Gastrocnemius medialis (tissue), 4 donors: Measurements from ENCODE around the gene THSD8. TPM values are rescaled to one million over a fixed set of nuclear protein-coding genes. Genes with fewer than 3 reads are reported as not detected.
"Not testable (repeated sequence)": the region's sequence is repeated elsewhere in the genome, so short reads cannot be mapped to it uniquely, and the experiment has no call there.

ENCODE experiments used
- ATAC-seq, 2 donors: fragments of 150-250 bp; one replicate each; pipeline ENCODE4 v1.9.1; 2016
- DNase-seq, 2 donors: peaks; one replicate each; pipeline ENCODE4 v3.0.0-alpha.2; 2019
- H3K27ac ChIP-seq, 4 donors: fragments of 200-600 bp; sonication (generic); 1 replicate in 1 of 4; 2 replicates in 3 of 4; pipeline ENCODE4 v1.5.1; 2016 to 2018; ENCODE audit warnings: mild to moderate bottlenecking in 2 of 4, moderate library complexity in 1 of 4
- H3K27me3 ChIP-seq, 3 donors: fragments of 200-600 bp; sonication (generic) in 2 of 3; 1 replicate in 1 of 3; 2 replicates in 2 of 3; pipeline versions ENCODE4 v1.5.1 to v1.6.0; 2016 to 2019; ENCODE audit warnings: mild to moderate bottlenecking in 1 of 3, moderate library complexity in 1 of 3
- H3K36me3 ChIP-seq, 2 donors: fragments of 200-600 bp; sonication (generic) in 1 of 2; one replicate each; pipeline ENCODE4 v1.5.1; 2017 to 2018
- H3K4me1 ChIP-seq, 2 donors: fragments of 200-600 bp; sonication (generic) in 1 of 2; one replicate each; pipeline ENCODE4 v1.5.1; 2016 to 2017; ENCODE audit warnings: mild to moderate bottlenecking in 2 of 2
- H3K4me3 ChIP-seq, 4 donors: fragments of 200-600 bp; sonication (generic) in 3 of 4; 1 replicate in 1 of 4; 2 replicates in 3 of 4; pipeline ENCODE4 v1.5.1; 2016 to 2019; ENCODE audit warnings: mild to moderate bottlenecking in 2 of 4
- H3K9me3 ChIP-seq, 3 donors: fragments of 200-600 bp; sonication (generic) in 2 of 3; 1 replicate in 1 of 3; 2 replicates in 2 of 3; pipeline ENCODE4 v1.5.1; 2016 to 2019
- POLR2A ChIP-seq, 2 donors: fragments of 450-650 bp; IDR thresholded peaks; one replicate each; pipeline ENCODE4 v1.6.1; 2017; ENCODE audit warnings: antibody characterized with exemption in 2 of 2, mild to moderate bottlenecking in 2 of 2, moderate library complexity in 2 of 2
- in situ Hi-C, 4 donors: fragments of 200-750 bp; cut with MboI; loops; one replicate each; pipeline versions ENCODE4 v1.15.0 to v1.8.0; 2017; ENCODE audit warnings: low sequenced_read_pairs in 4 of 4
- intact Hi-C: fragments of 100-400 bp; cut with DNase I; formaldehyde crosslinking; loops from one replicate; pipeline ENCODE4 v1.15.1; 2023; ENCODE audit warnings: low total_unique reads
- microRNA-seq, 2 donors: library from miRNA; unstranded; fragments of <30 nt; microRNA quantifications; one replicate each; pipeline ENCODE4, GENCODE V29; 2016; ENCODE audit warnings: borderline replicate concordance in 2 of 2
- total RNA-seq, 4 donors: library from RNA; depleted of rRNA; stranded (reverse); fragments of >200 nt; gene quantifications; one replicate each; pipeline versions ENCODE4 v1.1.0 to v1.2.3, GENCODE V29; 2016
- TF ChIP-seq, protein P1 (sequence below), 5 experiments: fragments of 450-650 bp in 3 of 5; fragments of 200-600 bp in 2 of 5; sonication (generic) in 2 of 5; IDR thresholded peaks in 4 of 5; conservative IDR thresholded peaks in 1 of 5; 1 replicate in 4 of 5; 2 replicates in 1 of 5; pipeline ENCODE4 v1.5.1; 2016 to 2019; ENCODE audit warnings: antibody characterized with exemption in 5 of 5, mild to moderate bottlenecking in 3 of 5, moderate library complexity in 3 of 5

The THSD8 gene
- total RNA-seq, 4 donors from 2014 or later: not detected

DNA sequence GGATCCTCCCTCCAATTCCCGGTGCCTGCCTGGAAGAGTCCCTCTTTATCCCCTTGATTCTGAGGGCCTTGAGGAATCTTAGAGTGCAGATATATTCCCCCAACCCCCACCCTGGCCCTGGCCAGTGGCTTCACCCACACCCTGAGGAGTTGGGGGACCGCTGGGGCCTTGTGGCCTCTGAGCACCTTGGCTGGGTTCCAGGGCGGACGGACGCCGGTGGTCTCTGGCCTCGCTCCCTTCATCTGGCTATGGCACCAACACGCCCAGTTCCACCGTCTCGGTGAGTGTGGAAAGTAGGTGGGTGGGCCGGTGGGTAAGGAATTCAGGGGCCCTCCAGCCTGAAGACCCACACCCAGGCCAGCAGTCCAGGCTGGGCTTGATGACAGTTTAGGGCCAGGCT, 41.5 kb downstream of the THSD8 start:
- DNase-seq: no peak
- Histone ChIP-seq H3K4me3 (no peak overlapping the region), H3K9me3 (no peaks in the 10 kb centered on the region), H3K27me3 (peaks cover 59 to 62% (median 60%) of the 10 kb centered on the region in 3 donors), H3K27ac (no peak overlapping the region), H3K36me3 (no peaks in the 10 kb centered on the region), H3K4me1 (peaks cover 10 to 12% of the 10 kb centered on the region in 2 donors)
- intact Hi-C loops: no loop called here
- in situ Hi-C loops: loop anchor here in 2 of 4 donors (10.0 kb wide), 1 partner anchor 79 kb away; no protein-coding TSS in a partner anchor
- ATAC-seq: no peak
- TF ChIP-seq POLR2A (IDR thresholded peaks at IDR 0.05): no peak
- TF ChIP-seq, protein P1, sequence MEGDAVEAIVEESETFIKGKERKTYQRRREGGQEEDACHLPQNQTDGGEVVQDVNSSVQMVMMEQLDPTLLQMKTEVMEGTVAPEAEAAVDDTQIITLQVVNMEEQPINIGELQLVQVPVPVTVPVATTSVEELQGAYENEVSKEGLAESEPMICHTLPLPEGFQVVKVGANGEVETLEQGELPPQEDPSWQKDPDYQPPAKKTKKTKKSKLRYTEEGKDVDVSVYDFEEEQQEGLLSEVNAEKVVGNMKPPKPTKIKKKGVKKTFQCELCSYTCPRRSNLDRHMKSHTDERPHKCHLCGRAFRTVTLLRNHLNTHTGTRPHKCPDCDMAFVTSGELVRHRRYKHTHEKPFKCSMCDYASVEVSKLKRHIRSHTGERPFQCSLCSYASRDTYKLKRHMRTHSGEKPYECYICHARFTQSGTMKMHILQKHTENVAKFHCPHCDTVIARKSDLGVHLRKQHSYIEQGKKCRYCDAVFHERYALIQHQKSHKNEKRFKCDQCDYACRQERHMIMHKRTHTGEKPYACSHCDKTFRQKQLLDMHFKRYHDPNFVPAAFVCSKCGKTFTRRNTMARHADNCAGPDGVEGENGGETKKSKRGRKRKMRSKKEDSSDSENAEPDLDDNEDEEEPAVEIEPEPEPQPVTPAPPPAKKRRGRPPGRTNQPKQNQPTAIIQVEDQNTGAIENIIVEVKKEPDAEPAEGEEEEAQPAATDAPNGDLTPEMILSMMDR (IDR thresholded peaks at IDR 0.05 in 4 of 5, conservative IDR thresholded peaks at IDR 0.05 in 1 of 5): no peak

DNA sequence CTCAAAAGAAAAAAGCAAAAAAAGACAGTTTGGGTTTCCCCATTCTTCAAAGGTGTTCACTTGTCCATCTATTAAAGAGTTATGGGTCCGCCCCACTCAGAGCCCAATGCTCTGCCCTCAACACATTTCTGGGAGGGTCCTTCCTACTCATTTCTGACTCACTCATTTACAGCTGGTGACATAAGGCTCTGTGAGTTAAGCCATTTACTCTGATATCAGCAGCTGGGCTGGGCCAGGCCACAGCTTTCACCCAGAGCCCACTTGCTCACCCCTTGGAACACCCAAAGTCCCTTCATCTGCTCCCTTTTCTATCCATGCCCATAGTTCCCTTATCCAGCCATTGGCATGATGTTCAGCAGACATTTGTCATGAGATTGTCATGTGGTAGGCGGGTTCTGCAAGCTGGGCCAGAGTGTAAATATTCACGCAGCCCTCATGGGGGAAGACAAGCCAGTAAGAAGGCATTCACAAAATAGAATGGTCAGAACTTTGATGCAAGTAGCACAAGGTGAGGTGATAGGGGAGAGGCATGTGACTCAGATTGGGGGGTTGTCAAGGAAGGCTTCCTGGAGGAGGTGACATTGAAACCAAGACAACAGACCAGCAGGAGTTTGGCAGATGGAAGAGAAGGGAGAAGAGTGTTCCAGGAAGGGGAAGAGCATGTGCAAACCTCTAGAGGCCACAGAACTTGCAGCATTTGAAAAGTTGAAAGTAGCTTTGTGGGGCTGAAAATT, 42.3 kb downstream of the THSD8 start:
- H3K4me3 ChIP-seq: no peak overlapping the region
- intact Hi-C loops (no loop called here), in situ Hi-C loops (loop anchor here in 2 of 4 donors (10.0 kb wide), 1 partner anchor 79 kb away; no protein-coding TSS in a partner anchor)
- no peaks in the 10 kb centered on the region for H3K9me3 ChIP-seq
- H3K4me1 ChIP-seq: peaks cover 5 to 6% of the 10 kb centered on the region in 2 donors
- no peak for ATAC-seq
- no peak for TF ChIP-seq POLR2A (IDR thresholded peaks at IDR 0.05)
- TF ChIP-seq, protein P1 (IDR thresholded peaks at IDR 0.05 in 4 of 5, conservative IDR thresholded peaks at IDR 0.05 in 1 of 5): no peak
- no peaks in the 10 kb centered on the region for H3K36me3 ChIP-seq
- H3K27me3 ChIP-seq: peaks cover 51 to 54% (median 52%) of the 10 kb centered on the region in 3 donors
- DNase-seq: no peak
- no peak overlapping the region for H3K27ac ChIP-seq

DNA sequence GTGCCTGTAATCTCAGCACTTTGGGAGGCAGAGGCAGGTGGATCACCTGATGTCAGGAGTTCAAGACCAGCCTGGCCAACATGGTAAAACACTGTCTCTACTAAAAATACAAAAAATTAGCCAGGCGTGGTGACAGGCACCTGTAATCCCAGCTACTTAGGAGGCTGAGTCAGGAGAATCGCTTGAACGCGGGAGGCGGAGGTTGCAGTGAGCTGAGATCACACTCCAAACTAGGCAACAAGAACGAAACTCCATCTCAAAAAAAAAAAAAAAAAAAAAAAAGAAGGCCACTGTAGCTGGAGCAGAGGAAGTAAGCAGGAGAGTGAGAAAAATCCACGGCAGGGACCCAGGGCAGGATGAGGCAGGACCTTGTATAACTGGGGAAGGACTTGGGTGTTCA, 44.7 kb downstream of the THSD8 start:
- not testable (repeated sequence) for H3K4me1 ChIP-seq, H3K4me3 ChIP-seq, DNase-seq, H3K9me3 ChIP-seq, ATAC-seq, H3K27ac ChIP-seq, H3K36me3 ChIP-seq
- intact Hi-C loops (loop anchor here (1.0 to 2.0 kb wide), 3 partner anchors 40 to 86 kb away; partner anchors contain the start of gene RNASEH2A), in situ Hi-C loops (loop anchor here (5.0 to 10.0 kb wide), 3 partner anchors 79 to 89 kb away; no protein-coding TSS in a partner anchor)
- H3K27me3 ChIP-seq: peaks cover 26 to 30% (median 27%) of the 10 kb centered on the region in 3 donors

DNA sequence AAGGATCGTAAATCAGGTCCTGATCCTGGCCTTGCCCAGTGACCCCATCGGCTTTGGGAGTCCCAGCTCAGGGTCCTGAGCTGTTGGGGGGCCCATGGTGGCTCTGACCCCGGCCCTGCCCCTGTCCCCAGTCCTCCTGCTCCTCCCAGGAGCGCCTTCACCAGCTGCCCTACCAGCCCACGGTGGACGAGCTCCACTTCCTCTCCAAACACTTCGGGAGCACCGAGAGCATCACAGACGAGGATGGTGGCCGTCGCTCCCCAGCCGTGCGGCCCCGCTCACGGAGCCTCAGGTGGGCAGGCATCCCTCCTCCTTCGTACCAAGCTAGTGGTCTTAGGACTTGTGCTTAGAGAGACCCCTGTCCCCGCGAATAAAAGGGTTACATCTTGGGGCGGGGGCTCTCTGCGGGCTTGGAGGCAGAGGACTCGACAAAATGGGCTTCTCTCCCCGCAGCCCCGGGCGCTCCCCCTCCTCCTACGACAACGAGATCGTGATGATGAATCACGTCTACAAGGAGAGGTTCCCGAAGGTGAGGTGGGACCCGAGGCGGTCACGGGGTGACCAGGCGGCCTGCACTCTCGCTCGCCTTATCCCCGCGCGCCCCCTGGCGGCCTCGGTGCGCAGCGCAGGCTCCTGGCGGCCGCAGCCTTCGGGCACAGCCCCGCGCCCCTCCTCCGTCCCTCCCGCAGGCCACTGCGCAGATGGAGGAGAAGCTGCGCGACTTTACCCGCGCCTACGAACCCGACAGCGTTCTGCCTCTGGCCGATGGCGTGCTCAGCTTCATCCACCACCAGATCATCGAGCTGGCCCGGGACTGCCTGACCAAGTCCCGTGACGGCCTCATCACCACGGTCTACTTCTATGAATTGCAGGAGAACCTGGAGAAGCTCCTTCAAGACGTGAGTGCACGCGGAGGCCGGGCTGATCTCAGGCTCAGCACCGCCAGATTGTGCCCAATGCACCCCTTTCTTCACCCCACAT, 45.6 kb downstream of the THSD8 start:
- Histone ChIP-seq H3K27ac (peak overlapping the region in 1 of 4 donors; percentile 28), H3K4me3 (peak overlapping the region in 3 of 4 donors; percentile 23 to 39 (median 24)), H3K4me1 (peaks cover 5 to 6% of the 10 kb centered on the region in 2 donors), H3K36me3 (no peaks in the 10 kb centered on the region), H3K27me3 (peaks cover 19 to 22% (median 19%) of the 10 kb centered on the region in 3 donors), H3K9me3 (no peaks in the 10 kb centered on the region)
- ATAC-seq: peak; percentile 90 to 93
- peak; percentile 57 to 78 for DNase-seq
- TF ChIP-seq POLR2A (IDR thresholded peaks at IDR 0.05): no peak
- TF ChIP-seq, protein P1 (IDR thresholded peaks at IDR 0.05 in 4 of 5, conservative IDR thresholded peaks at IDR 0.05 in 1 of 5): peak; percentile 95 to 99 (median 98)
- intact Hi-C loops (loop anchor here (1.0 to 2.0 kb wide), 3 partner anchors 41 to 87 kb away; partner anchors contain the start of gene RNASEH2A), in situ Hi-C loops (loop anchor here (5.0 to 10.0 kb wide), 3 partner anchors 80 to 90 kb away; no protein-coding TSS in a partner anchor)

Small RNA genes lying within 50 kb of the gene (microRNA-seq; reads per million reads assigned to microRNA genes)
- gene MIR5684 (0 reads per million in 2 donors), gene MIR6794 (0 reads per million in 2 donors)

Other genes starting within 250 kb of the THSD8 start
- gene ZNF490, start 191.3 kb upstream of the THSD8 start, total RNA-seq: 1 to 10 TPM; 2.5 to 4.9 (median 2.9) TPM
- gene ZNF791, start 191.1 kb upstream of the THSD8 start, total RNA-seq: 10 to 100 TPM in 1 of 4 donors, 1 to 10 TPM in 3; 7.6 to 10.9 (median 8.8) TPM
- gene MAN2B1, start 135.3 kb upstream of the THSD8 start, total RNA-seq: 10 to 100 TPM; 18.0 to 34.2 (median 29.3) TPM
- gene WDR83, start 135.3 kb upstream of the THSD8 start, total RNA-seq: 1 to 10 TPM; 2.2 to 8.4 (median 3.7) TPM
- 100 to 1,000 TPM; 115 to 184 (median 127) TPM for gene DHPS, start 120.2 kb upstream of the THSD8 start, total RNA-seq
- not detected for gene GNG14, start 114.1 kb upstream of the THSD8 start, total RNA-seq
- 1 to 10 TPM; 2.5 to 5.8 (median 3.3) TPM for gene FBXW9, start 105.4 kb upstream of the THSD8 start, total RNA-seq
- gene TNPO2, start 78.1 kb upstream of the THSD8 start, total RNA-seq: 10 to 100 TPM; 32.1 to 49.9 (median 42.0) TPM
- 100 to 1,000 TPM; 260 to 354 (median 297) TPM for gene TRIR, start 67.4 kb upstream of the THSD8 start, total RNA-seq
- gene GET3, start 64.6 kb upstream of the THSD8 start, total RNA-seq: 10 to 100 TPM; 52.6 to 85.1 (median 70.5) TPM
- under 1 TPM in 1 of 4 donors, not detected in 3; 0.63 TPM for gene BEST2, start 50.3 kb upstream of the THSD8 start, total RNA-seq
- gene HOOK2, start 26.5 kb upstream of the THSD8 start, total RNA-seq: 10 to 100 TPM; 12.3 to 23.4 (median 17.6) TPM
- 100 to 1,000 TPM in 2 of 4 donors, 10 to 100 TPM in 2; 59.0 to 200 (median 128) TPM for gene JUNB, start 10.6 kb upstream of the THSD8 start, total RNA-seq
- 100 to 1,000 TPM; 357 to 551 (median 406) TPM for gene PRDX2, start 269 bp upstream of the THSD8 start, total RNA-seq
- 1 to 10 TPM; 1.0 to 3.9 (median 2.4) TPM for gene RNASEH2A, start 4.5 kb downstream of the THSD8 start, total RNA-seq
- not detected for gene RTBDN, start 32.5 kb downstream of the THSD8 start, total RNA-seq
- gene MAST1, start 36.4 kb downstream of the THSD8 start, total RNA-seq: not detected
- 10 to 100 TPM; 11.9 to 44.3 (median 15.4) TPM for gene DNASE2, start 79.4 kb downstream of the THSD8 start, total RNA-seq
- not detected for gene KLF1, start 85.1 kb downstream of the THSD8 start, total RNA-seq
- gene GCDH, start 89.1 kb downstream of the THSD8 start, total RNA-seq: 10 to 100 TPM; 35.6 to 83.8 (median 54.1) TPM
- gene SYCE2, start 117.2 kb downstream of the THSD8 start, total RNA-seq: not detected
- gene FARSA, start 131.6 kb downstream of the THSD8 start, total RNA-seq: 10 to 100 TPM; 40.7 to 68.8 (median 62.3) TPM
- gene CALR, start 136.5 kb downstream of the THSD8 start, total RNA-seq: 100 to 1,000 TPM; 110 to 195 (median 135) TPM
- gene RAD23A, start 143.8 kb downstream of the THSD8 start, total RNA-seq: 100 to 1,000 TPM; 618 to 949 (median 780) TPM
- gene GADD45GIP1, start 155.2 kb downstream of the THSD8 start, total RNA-seq: 10 to 100 TPM; 50.7 to 71.0 (median 61.4) TPM
- gene DAND5, start 167.5 kb downstream of the THSD8 start, total RNA-seq: not detected
- gene NFIX, start 193.4 kb downstream of the THSD8 start, total RNA-seq: 100 to 1,000 TPM in 2 of 4 donors, 10 to 100 TPM in 2; 31.9 to 128 (median 105) TPM